HUES48 (cell line): Measurements from ENCODE around the gene ACOT7.
"Not testable (repeated sequence)": the region's sequence is repeated elsewhere in the genome, so short reads cannot be mapped to it uniquely, and the experiment has no call there.

ENCODE experiments used
- H3K27ac ChIP-seq: one replicate; pipeline ENCODE4 v1.7.0; 2013; ENCODE audit warnings: low read depth, low read length, inconsistent platforms
- H3K27me3 ChIP-seq: 2 replicates; pipeline ENCODE4 v1.6.1; 2013; ENCODE audit warnings: mild to moderate bottlenecking, low read length; ENCODE audit not compliant: control insufficient read depth, insufficient read depth
- H3K36me3 ChIP-seq: 2 replicates; pipeline ENCODE4 v1.6.1; 2013; ENCODE audit warnings: low read length; ENCODE audit not compliant: control insufficient read depth, insufficient read depth
- H3K4me1 ChIP-seq: 2 replicates; pipeline ENCODE4 v1.6.1; 2013; ENCODE audit warnings: mild to moderate bottlenecking, low read length; ENCODE audit not compliant: control insufficient read depth, insufficient read depth
- H3K4me3 ChIP-seq: 2 replicates; pipeline ENCODE4 v1.5.1; 2013; ENCODE audit warnings: mild to moderate bottlenecking, low read depth, low read length
- H3K9ac ChIP-seq: 2 replicates; pipeline ENCODE4 v1.6.1; 2013; ENCODE audit warnings: mild to moderate bottlenecking, low read depth, low read length, moderate library complexity
- H3K9me3 ChIP-seq: 2 replicates; pipeline ENCODE4 v1.6.1; 2013; ENCODE audit warnings: low read length; ENCODE audit not compliant: control insufficient read depth, insufficient read depth

The ACOT7 gene

GRCh38 chr1:6235296-6235677, 158.3 kb downstream of the ACOT7 start:
- Histone ChIP-seq H3K9ac (peak overlapping the region; percentile 87), H3K9me3 (no peaks in the 10 kb centered on the region), H3K36me3 (peaks cover 35% of the 10 kb centered on the region), H3K27ac (peak overlapping the region; percentile 73), H3K27me3 (no peaks in the 10 kb centered on the region), H3K4me1 (peaks cover 15% of the 10 kb centered on the region), H3K4me3 (peak overlapping the region; percentile 87)

- H3K4me3 ChIP-seq: peak overlapping the region; percentile 87
- peaks cover 9% of the 10 kb centered on the region for H3K4me1 ChIP-seq
- no peaks in the 10 kb centered on the region for H3K9me3 ChIP-seq
- H3K27ac ChIP-seq: no peak overlapping the region
- peak overlapping the region; percentile 87; the same call in 1 of the 2 replicates for H3K9ac ChIP-seq
- H3K27me3 ChIP-seq: no peaks in the 10 kb centered on the region
- H3K36me3 ChIP-seq: peaks cover 40% of the 10 kb centered on the region
Measured at GRCh38 chr1:6234502-6235295, 158.9 kb downstream of the ACOT7 start.

- peaks cover 53% of the 10 kb centered on the region for H3K36me3 ChIP-seq
Measured at GRCh38 chr1:6233376-6233775, 160.2 kb downstream of the ACOT7 start.

GRCh38 chr1:6225651-6226050, 167.9 kb downstream of the ACOT7 start:
- Histone ChIP-seq H3K36me3 (peaks cover 87% of the 10 kb centered on the region), H3K27ac (no peak overlapping the region), H3K4me3 (no peak overlapping the region), H3K4me1 (no peaks in the 10 kb centered on the region), H3K27me3 (no peaks in the 10 kb centered on the region), H3K9me3 (no peaks in the 10 kb centered on the region), H3K9ac (no peak overlapping the region)

More at GRCh38 chr1:6233376-6233775, 160.2 kb downstream of the ACOT7 start:
- Histone ChIP-seq H3K9me3 (no peaks in the 10 kb centered on the region), H3K4me1 (peaks cover 3% of the 10 kb centered on the region; the same call in 1 of the 2 replicates), H3K9ac (no peak overlapping the region), H3K27ac (no peak overlapping the region), H3K4me3 (no peak overlapping the region), H3K27me3 (no peaks in the 10 kb centered on the region)

GRCh38 chr1:6224718-6225117, 168.8 kb downstream of the ACOT7 start:
- H3K27ac ChIP-seq: no peak overlapping the region
- peaks cover 85% of the 10 kb centered on the region for H3K36me3 ChIP-seq

GRCh38 chr1:6223617-6224016, 169.9 kb downstream of the ACOT7 start:
- Histone ChIP-seq H3K27ac (no peak overlapping the region), H3K4me1 (no peaks in the 10 kb centered on the region), H3K4me3 (no peak overlapping the region), H3K36me3 (peaks cover 74% of the 10 kb centered on the region), H3K9me3 (no peaks in the 10 kb centered on the region), H3K27me3 (no peaks in the 10 kb centered on the region), H3K9ac (no peak overlapping the region)

More at GRCh38 chr1:6224718-6225117, 168.8 kb downstream of the ACOT7 start:
- no peaks in the 10 kb centered on the region for H3K9me3 ChIP-seq
- no peak overlapping the region for H3K9ac ChIP-seq
- no peaks in the 10 kb centered on the region for H3K4me1 ChIP-seq
- H3K4me3 ChIP-seq: no peak overlapping the region
- no peaks in the 10 kb centered on the region for H3K27me3 ChIP-seq

- H3K27me3 ChIP-seq: no peaks in the 10 kb centered on the region
- no peaks in the 10 kb centered on the region for H3K4me1 ChIP-seq
- no peak overlapping the region for H3K9ac ChIP-seq
- peaks cover 66% of the 10 kb centered on the region for H3K36me3 ChIP-seq
- H3K9me3 ChIP-seq: no peaks in the 10 kb centered on the region
- no peak overlapping the region for H3K4me3 ChIP-seq
- no peak overlapping the region for H3K27ac ChIP-seq
Measured at GRCh38 chr1:6222636-6223035, 170.9 kb downstream of the ACOT7 start.

GRCh38 chr1:6221210-6221784, 172.3 kb downstream of the ACOT7 start:
- H3K4me1 ChIP-seq: no peaks in the 10 kb centered on the region
- no peak overlapping the region for H3K9ac ChIP-seq
- no peaks in the 10 kb centered on the region for H3K9me3 ChIP-seq
- H3K27ac ChIP-seq: no peak overlapping the region
- no peak overlapping the region for H3K4me3 ChIP-seq
- no peaks in the 10 kb centered on the region for H3K27me3 ChIP-seq
- H3K36me3 ChIP-seq: peaks cover 55% of the 10 kb centered on the region

GRCh38 chr1:6220236-6220635, 173.3 kb downstream of the ACOT7 start:
- peaks cover 45% of the 10 kb centered on the region for H3K36me3 ChIP-seq
- H3K4me1 ChIP-seq: no peaks in the 10 kb centered on the region
- no peak overlapping the region for H3K4me3 ChIP-seq
- H3K27me3 ChIP-seq: no peaks in the 10 kb centered on the region
- H3K9me3 ChIP-seq: no peaks in the 10 kb centered on the region
- H3K9ac ChIP-seq: no peak overlapping the region
- H3K27ac ChIP-seq: no peak overlapping the region

- H3K4me3 ChIP-seq, H3K27me3 ChIP-seq, H3K9me3 ChIP-seq, H3K9ac ChIP-seq, H3K4me1 ChIP-seq, H3K27ac ChIP-seq: not testable (repeated sequence)
- peaks cover 39% of the 10 kb centered on the region for H3K36me3 ChIP-seq
Measured at GRCh38 chr1:6219641-6220040, 173.9 kb downstream of the ACOT7 start.

- Histone ChIP-seq H3K27ac (no peak overlapping the region), H3K9ac (no peak overlapping the region), H3K36me3 (peaks cover 28% of the 10 kb centered on the region), H3K27me3 (no peaks in the 10 kb centered on the region), H3K4me3 (no peak overlapping the region), H3K9me3 (no peaks in the 10 kb centered on the region), H3K4me1 (no peaks in the 10 kb centered on the region)
Measured at GRCh38 chr1:6218375-6219164, 175.0 kb downstream of the ACOT7 start.
